ENCODE results near the gene ICE1. TPM values are rescaled to one million over a fixed set of nuclear protein-coding genes. Genes with fewer than 3 reads are reported as not detected.

The ICE1 gene
- total RNA-seq, 1 experiment from 2014 or later = 48.9 TPM

- TF ChIP-seq USF1 (CRISPR knock-in tag; IDR thresholded peaks at IDR 0.05) = no peak
- no peak for TF ChIP-seq ZBTB21 (CRISPR knock-in tag; IDR thresholded peaks at IDR 0.05; ENCODE audit: borderline replicate concordance)
- no peak for TF ChIP-seq ZNF671 (CRISPR knock-in tag; IDR thresholded peaks at IDR 0.05)
Measured at GRCh38 chr5:5418006-5418405, 4.5 kb upstream of the ICE1 start (continued).

- ATAC-seq = no peak
- no peak for DNase-seq (ENCODE audit: low spot score)
- Mint-ChIP-seq H3K9me3 (peaks cover 3% of the 10 kb centered on the region), H3K4me1 (peaks cover 38% of the 10 kb centered on the region), H3K27me3 (ENCODE audit: low read depth) (no peaks in the 10 kb centered on the region; the same call in 1 of the 2 replicates), H3K27ac (no peak overlapping the region), H3K36me3 (no peaks in the 10 kb centered on the region), H3K4me3 (no peak overlapping the region)
- CTCF ChIA-PET = interaction anchor here (1.0 to 3.7 kb wide), 10 partner anchors 15 to 551 kb away, joined by 3 to 43 read pairs (median 6); partner anchors contain the start of gene ADAMTS16
- TF ChIP-seq USF1 (CRISPR knock-in tag; IDR thresholded peaks at IDR 0.05) (no peak), ERG (CRISPR knock-in tag; IDR thresholded peaks at IDR 0.05) (no peak), GRHL2 (CRISPR knock-in tag; IDR thresholded peaks at IDR 0.05; ENCODE audit: insufficient replicate concordance, severe bottlenecking) (no peak), ZNF121 (CRISPR knock-in tag; IDR thresholded peaks at IDR 0.05) (no peak), MXD4 (CRISPR knock-in tag; IDR thresholded peaks at IDR 0.05; ENCODE audit: borderline replicate concordance) (no peak)
- POLR2A ChIA-PET = interaction anchor here (0.6 kb wide), 1 partner anchor 1060 kb away, joined by 3 read pairs; no protein-coding TSS in a partner anchor
Measured at GRCh38 chr5:5418764-5419163, 3.7 kb upstream of the ICE1 start.

GRCh38 chr5:5419291-5420210 is 2.9 kb upstream of the ICE1 start:
- ATAC-seq = peak; percentile 1; the same call in 1 of the 2 replicates
- peak; percentile 19 for DNase-seq (ENCODE audit: low spot score)
- no peak overlapping the region for H3K4me3 Mint-ChIP-seq

More at GRCh38 chr5:5419291-5420210, 2.9 kb upstream of the ICE1 start:
- no peaks in the 10 kb centered on the region; the same call in 1 of the 2 replicates for H3K27me3 Mint-ChIP-seq (ENCODE audit: low read depth)
- peaks cover 38% of the 10 kb centered on the region for H3K4me1 Mint-ChIP-seq
- no peaks in the 10 kb centered on the region for H3K9me3 Mint-ChIP-seq
- CTCF ChIA-PET = interaction anchor here (1.0 to 3.7 kb wide), 10 partner anchors 16 to 552 kb away, joined by 3 to 43 read pairs (median 6); partner anchors contain the start of gene ADAMTS16
- POLR2A ChIA-PET = interaction anchor here (0.6 kb wide), 1 partner anchor 1060 kb away, joined by 3 read pairs; no protein-coding TSS in a partner anchor
- H3K36me3 Mint-ChIP-seq = no peaks in the 10 kb centered on the region
- TF ChIP-seq KAT7 (CRISPR knock-in tag; IDR thresholded peaks at IDR 0.05; ENCODE audit: borderline replicate concordance) = no peak
- TF ChIP-seq ATF1 (CRISPR knock-in tag; IDR thresholded peaks at IDR 0.05) = no peak
- TF ChIP-seq FOXJ3 (CRISPR knock-in tag; IDR thresholded peaks at IDR 0.05; ENCODE audit: borderline replicate concordance) = no peak
- no peak for TF ChIP-seq CBFB (CRISPR knock-in tag; IDR thresholded peaks at IDR 0.05; ENCODE audit: low read depth)
- no peak for TF ChIP-seq HMGA2 (CRISPR knock-in tag; IDR thresholded peaks at IDR 0.05)
- TF ChIP-seq CTCF (IDR thresholded peaks at IDR 0.05) = peak; percentile 39
- no peak for TF ChIP-seq ZNF219 (CRISPR knock-in tag; IDR thresholded peaks at IDR 0.05; ENCODE audit: borderline replicate concordance)
- no peak overlapping the region; the same call in 1 of the 2 replicates for H3K27ac Mint-ChIP-seq

All from WTC11 (cell line).